HG03378 (cell line): ENCODE results near the gene PDE3B.
"Not testable (repeated sequence)": the region's sequence is repeated elsewhere in the genome, so short reads cannot be mapped to it uniquely, and the experiment has no call there.

Experiments used
- ATAC-seq: cut with Tn5 transposase; IDR thresholded peaks from one replicate; pipeline ENCODE4 v1.9.1; 2021; ENCODE audit warnings: mild to moderate bottlenecking, moderate library complexity; ENCODE audit not compliant: unreplicated experiment

Gene PDE3B

DNA sequence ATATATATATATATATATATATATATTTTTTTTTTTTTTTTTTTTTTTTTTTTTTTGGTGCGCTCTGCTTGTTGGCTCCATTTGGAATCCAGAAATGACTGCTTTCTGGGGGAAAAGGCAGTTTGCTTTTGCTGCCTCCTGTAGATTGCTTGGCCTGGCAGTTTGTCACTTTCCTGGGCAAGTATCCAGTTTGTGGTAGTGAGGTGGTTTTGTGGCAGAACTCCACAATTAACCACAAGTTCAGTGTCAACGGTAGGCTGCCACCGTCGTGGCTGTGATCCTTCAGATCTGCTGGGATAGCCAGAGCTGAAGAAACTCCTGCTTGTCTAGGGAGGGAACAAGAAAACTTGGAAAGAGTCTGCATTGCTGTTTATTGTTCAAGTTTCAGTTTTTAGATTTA lies 5.0 kb upstream of the PDE3B start:
- ATAC-seq, result no peak

DNA sequence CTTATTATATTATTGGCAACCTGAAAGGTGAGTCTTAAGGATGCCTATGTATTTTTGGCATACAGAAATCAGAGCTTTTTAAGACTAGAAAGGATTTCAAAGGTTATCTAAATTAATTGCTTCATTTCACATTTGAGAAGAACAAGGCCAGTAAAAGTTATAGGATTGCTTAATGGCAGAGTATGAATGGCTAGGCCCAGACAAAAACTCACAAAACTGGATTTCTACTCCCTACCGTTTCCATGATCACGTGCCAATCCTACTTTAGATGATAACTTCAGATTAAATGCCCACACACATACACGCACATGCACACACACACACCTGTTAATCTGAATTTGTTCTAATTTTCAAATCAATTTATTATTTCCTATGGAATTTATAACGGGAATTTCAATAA lies 1.8 kb upstream of the PDE3B start:
- ATAC-seq, result no peak

DNA sequence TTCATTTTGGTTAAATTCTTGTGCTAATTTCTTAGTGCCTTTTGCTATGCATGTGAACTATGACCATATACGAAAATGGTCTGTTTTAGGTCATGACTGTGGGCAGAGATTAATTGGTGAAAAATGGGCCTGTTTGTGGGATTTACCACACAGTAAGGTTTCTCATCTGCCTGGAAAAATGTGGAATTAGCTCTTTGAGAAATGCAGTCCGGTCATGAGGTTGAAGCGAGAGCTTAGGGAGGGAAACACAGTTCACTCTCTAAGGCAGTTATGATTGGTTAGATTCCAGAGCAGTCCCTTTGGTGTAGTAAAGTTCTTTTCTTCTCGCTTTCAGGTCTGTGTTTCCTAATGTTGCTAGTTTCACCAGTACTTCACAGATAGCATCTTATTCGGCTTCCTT lies 1.2 kb upstream of the PDE3B start:
- no peak for ATAC-seq

DNA sequence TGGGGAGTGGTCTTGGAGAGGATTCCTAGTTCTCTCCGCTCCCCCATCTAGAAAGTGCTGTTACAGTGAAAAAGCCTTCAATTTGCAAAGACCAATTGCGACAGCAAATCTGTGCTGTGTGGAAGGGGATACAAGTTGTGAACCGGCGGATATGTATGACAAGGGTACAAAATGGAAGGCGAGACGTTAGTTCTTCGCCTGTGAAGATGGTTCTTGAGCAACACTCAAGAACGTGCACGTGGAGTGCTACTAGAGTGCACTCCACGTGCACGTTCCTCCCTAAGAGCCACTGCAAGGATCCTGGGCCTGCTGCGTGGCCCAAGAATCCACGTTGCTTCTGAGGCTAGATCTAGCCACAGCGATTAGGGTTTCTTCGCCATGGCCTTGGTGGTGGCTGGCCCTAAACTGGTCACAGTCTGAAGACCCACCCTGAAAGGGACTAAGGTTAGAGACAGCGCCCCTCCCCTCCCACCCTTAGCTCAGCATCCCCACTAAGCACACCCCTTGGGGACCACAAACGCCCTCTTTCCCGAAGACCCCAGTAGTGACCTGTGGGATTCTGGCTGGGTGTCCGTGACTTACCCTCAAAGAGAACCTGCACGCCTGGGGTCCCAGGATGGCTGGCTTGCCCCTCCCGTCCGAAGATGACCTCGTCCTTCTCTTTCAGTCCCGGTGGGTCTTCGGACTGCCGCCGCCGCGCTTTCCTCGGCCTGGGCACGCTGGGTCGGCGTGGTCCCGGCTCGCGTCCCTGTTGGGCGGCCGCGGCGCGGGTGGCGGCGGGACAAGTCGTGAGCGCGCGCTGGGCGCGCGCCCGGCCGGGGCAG lies 519 bp upstream of the PDE3B start:
- no peak for ATAC-seq

DNA sequence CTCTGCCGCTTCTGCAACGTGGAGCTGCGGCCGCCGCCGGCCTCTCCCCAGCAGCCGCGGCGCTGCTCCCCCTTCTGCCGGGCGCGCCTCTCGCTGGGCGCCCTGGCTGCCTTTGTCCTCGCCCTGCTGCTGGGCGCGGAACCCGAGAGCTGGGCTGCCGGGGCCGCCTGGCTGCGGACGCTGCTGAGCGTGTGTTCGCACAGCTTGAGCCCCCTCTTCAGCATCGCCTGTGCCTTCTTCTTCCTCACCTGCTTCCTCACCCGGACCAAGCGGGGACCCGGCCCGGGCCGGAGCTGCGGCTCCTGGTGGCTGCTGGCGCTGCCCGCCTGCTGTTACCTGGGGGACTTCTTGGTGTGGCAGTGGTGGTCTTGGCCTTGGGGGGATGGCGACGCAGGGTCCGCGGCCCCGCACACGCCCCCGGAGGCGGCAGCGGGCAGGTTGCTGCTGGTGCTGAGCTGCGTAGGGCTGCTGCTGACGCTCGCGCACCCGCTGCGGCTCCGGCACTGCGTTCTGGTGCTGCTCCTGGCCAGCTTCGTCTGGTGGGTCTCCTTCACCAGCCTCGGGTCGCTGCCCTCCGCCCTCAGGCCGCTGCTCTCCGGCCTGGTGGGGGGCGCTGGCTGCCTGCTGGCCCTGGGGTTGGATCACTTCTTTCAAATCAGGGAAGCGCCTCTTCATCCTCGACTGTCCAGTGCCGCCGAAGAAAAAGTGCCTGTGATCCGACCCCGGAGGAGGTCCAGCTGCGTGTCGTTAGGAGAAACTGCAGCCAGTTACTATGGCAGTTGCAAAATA lies 816 bp downstream of the PDE3B start:
- peak; percentile 52 for ATAC-seq

DNA sequence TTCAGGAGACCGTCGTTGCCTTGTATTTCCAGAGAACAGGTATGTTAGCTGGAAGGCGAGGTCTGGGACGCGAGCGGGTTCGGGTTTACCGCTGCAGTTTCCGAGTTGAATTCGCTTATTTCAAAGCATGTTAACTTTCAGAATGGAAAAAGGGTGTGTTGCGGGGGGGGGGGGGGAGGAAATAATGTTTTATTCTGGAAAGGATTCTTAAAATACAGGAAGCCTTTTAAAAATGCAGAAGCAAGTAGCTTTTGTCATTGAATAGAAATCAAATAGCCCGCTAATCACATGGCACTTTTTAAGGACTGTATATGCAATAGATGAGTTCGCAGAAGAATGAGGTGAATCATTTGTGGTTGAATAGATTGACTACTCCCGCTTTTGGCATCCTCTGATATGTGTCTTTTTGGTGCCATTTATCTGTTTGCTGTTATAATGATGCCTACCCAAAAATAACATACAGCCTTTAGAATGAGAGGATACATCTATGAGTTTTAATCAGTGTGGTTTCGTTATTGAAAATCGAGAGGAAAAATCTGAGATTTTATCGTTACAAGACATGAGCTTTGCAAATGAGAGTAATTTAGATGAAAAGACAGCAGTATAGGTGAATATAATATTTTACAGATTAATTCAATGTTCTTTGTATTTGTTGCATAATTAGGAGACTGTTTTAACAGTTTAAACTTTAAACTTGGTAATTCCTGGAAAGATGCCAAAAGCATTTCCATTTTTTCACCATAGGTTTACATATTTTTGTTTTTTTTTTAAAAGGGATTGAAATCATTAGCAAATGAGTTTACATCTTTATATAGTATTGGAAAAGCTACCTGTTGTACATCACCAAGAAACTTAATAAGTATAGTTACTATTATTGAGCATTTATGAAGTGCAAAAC lies 1.7 kb downstream of the PDE3B start:
- no peak for ATAC-seq

DNA sequence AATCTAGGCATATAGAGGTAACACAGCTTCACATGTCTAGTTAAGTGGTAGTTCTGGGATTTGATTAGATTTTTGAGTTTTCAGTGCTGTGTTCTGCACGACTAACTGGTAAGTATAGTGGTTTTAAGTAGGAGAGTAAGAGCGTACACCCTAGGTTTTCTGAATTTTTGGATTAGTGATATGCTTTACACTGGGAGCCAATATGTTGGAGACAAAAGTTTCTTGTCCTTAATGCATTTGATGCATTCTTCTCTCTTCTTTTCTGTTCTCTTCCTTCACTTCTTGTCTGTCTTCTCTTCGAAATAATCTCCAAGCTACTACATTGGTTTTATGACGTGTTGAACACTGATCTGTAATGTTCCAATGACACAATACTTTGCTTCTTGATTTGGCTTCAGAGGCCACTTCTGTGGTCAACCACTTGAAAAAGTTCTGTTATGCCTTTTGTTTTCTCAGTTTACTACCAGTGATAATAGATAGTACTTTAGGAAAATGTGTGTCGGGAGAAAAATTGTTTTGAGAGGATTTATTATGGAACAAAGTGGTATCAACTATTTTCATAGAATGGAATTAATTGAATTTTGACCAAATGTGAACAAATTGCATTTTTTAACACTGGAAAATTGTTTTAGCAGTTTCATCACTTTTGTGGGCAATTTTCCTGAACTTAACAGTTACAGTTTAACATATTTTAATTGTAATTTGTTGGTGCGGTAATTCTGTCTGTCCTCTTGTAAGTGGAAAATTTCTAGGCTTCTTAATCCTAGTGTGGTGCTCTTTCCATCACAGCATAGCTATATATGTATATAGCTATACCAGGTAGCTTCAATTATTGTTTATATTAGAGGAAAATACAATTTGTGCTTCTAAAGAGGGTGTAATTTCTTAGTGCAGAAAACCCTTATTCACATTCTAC lies 2.6 kb downstream of the PDE3B start:
- ATAC-seq, result no peak

DNA sequence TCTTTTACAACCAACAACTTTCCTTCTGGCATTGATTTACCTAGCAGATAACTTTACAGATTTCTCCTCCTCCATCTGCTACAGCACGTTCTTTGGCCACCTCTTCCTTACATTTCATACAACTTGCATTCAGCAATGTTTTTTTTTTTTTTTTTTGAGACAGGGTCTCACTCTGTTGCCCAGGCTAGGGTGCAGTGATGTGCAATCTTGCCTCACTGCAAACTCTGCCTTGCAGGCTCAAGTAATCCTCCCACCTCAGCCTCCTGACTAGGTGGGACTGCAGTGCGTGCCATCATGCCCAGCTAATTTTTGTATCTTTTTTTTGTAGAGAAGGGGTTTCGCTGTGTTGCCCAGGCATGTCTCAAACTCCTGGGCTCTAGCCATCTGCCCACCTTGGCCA lies 6.5 kb downstream of the PDE3B start:
- no peak for ATAC-seq

DNA sequence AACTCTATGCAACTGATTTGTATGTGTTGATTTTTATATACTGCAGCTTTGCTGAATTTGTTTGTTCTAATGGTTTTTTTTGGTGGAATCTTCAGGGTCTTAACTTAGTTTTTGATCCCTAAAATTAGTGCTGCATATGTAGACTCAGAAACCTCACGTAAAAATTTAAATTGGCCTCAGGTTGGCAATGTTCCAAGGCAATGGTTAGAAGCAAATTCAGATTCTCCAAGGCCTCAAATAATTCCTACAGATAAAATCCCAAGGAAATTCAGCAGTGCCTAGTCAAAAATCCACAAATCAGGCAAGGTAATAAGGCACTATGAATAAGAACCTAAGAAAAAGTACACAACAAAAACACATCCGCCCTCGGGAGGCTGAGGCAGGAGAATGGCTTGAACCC lies 9.5 kb downstream of the PDE3B start:
- no peak for ATAC-seq

DNA sequence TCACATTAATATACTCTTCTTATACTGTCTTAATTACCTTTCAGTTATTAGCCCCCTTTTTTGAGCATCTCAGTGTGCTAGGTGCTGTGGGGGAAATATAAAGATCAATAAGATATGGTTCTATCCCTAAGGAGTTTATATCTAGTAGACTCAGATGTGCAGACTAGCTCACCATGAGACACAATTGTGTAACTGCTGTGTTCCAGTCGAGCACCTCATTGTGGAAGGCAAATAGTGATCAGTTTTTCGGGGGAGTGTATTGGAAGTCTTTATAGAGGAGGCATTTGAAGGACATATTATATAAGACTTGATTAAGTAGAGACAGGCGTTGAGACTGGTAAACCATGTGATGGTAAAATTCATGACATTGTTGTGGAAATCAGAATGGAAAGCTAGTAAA lies 11.8 kb downstream of the PDE3B start:
- no peak for ATAC-seq

DNA sequence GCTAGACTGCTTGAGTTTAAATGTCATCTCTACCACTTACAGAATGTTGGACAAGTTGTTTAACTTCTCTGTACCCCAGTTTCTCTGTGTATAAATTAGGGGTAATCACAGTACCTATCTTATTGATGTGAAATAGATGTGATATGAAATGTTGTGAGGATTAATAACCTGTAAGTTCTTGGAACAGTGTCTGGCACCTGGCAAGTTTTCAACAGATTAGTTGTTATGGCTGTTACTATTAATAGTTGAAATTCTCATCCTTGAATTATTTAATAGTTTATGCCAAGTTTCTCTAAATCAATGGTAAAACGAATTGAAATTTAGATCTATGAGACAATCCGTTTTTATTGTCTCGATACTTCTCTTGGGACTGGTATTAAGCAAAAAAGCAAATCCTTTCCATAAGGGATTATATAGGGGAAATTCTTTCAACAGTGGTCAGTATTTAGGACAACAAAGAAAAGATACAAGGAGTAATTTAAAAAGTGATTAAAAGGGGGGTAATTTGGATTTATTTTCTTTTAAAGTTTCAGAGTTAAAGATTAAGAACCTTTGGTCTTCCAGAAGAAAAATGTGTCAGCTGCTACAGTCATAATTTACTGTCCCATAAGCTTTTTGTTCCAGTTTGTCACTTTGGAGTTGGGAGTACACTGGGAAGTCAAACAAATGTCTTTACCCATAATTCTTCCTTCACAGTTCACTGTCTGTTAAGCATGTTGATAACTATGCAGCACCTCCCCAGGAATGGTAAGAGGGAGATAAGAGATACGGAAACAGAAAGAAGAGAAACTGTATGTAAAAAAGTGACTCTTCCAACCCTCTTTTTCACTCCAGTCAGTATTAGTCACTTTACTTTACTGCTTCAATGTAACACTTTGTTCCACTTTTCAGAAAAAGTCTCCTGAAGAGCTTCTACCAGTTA lies 13.2 kb downstream of the PDE3B start:
- ATAC-seq, result no peak

DNA sequence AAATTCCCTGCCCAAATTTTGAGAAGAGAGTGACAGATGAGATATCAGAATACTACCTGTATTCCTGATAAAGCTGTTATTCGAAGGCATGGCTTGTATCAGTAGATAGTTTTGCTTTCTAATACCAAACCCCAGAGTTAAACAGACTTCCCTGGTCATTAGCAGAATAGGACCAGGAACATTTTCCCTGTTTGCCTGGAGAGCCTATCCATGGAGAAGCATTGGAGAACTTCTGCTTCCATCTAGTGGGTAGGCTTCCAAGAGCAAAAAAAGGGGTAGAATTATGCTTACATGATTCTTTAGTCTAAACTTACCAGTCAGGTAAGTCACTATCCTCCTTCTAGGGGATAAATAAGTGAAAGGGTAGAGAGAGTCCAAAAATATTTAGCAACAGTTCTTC lies 14.2 kb downstream of the PDE3B start:
- no peak for ATAC-seq

DNA sequence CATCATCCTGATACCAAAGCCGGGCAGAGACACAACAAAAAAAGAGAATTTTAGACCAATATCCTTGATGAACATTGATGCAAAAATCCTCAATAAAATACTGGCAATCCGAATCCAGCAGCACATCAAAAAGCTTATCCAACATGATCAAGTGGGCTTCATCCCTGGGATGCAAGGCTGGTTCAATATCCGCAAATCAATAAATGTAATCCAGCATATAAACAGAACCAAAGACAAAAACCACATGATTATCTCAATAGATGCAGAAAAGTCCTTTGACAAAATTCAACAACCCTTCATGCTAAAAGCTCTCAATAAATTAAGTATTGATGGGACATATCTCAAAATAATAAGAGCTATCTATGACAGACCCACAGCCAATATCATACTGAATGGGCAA lies 21.3 kb downstream of the PDE3B start:
- not testable (repeated sequence) for ATAC-seq

DNA sequence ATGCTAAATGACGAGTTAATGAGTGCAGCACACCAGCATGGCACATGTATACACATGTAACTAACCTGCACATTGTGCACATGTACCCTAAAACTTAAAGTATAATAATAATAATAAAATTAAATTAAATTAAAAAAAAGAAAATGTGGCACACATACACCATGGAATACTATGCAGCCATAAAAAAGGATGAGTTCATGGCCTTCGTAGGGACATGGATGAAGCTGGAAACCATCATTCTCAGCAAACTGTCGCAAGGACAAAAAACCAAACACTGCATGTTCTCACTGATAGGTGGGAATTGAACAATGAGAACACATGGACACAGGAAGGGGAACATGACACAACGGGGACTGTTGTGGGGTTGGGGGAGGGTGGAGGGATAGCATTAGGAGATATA lies 23.7 kb downstream of the PDE3B start:
- ATAC-seq, result not testable (repeated sequence)

DNA sequence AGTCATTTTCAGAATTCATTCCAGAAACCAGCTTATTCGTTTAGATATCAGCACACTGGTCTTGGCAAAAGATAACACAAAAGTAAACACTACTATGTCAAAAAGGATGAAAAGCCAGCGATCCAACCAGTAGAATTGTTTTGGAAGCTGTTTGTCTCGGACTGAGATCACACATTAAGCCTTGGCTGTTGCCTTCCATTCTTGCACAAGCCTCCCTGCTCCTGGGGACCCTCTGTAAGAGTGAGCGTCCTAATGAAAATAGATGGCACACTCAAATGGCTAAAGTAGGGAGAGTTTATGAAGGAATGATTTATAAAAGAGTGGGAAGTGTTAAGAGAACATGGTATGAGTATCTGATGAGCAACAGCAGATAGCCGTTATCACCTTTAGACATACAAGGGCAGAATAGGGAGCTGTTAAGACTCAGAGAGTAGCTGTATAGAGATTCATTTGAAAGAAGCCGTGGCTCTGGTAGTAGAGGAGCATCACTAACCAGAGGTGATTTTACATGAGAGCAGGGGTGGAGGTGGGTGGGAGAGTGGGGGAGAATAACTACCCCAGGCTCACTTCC lies 25.2 kb downstream of the PDE3B start:
- ATAC-seq, result no peak

DNA sequence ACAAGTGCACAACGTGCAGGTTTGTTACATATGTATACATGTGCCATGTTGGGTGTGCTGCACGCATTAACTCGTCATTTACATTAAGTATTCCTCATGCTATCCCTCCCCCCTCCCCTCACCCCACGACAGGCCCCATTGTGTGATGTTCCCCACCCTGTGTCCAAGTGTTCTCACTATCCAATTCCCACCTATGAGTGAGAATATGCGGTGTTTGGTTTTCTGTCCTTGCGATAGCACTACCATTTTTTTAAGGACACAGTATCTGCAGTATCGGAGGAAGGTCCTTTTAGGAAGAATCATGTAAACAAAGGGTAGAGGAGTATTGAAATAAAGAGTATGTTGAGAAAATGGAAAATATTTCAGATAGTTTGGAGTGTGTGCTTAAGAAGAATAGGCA lies 25.9 kb downstream of the PDE3B start:
- ATAC-seq, result no peak

DNA sequence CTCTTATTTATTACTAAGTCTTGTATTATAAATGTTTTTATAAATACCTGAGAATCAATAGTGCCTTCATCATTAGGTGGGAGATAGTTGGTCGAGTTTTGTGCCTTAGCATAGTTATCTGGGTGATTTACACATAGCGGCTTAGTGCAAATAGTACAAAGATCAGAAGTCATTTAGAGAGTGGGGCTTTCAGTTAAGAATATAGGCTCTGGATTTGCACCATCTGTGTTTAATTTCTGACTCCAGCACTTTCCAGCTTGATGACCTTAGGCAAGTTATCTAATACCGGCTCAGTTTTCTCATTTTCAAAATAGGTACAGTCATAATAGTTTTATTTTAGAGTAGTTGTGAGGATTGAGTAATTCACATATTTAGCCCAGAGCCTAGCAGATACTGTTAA lies 26.4 kb downstream of the PDE3B start:
- no peak for ATAC-seq

DNA sequence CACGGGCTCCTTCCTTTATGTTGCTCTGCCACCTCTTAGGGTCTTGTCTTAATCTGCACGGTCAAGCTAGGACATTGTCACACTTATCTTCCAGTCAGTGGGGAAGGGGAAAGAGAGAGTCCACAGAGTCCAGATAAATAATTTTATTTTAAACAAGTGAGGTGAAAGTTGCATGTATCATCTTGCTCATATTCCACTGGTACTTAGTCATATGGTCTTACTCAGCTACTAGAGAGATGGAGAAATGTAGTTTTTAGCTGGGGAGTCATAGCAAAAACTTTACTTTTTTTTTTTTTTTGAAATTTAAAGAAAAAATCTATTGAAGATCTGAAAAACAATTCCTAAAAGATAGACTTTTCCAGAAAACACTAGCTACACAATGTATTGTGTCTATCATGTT lies 29.0 kb downstream of the PDE3B start:
- no peak for ATAC-seq

DNA sequence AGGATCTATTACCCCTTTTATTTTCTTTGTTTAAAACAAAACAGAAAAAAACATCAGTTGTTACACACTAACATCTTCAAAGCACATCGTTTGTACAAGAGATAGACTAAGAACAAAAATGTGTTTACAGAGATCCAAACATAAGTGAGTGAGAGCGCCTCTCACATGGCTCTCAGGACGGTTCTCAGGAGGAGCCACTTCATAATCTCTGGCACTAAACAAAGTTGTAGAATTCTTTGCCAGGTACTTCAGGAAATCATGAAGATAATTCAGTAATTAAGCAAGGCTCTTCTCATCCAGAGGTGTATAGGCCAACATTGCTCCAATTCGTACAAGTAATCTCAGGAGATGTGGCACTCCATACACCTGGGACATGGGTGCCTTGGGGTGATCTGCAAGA lies 29.8 kb downstream of the PDE3B start:
- no peak for ATAC-seq
